SKM-1 (cell line): Measurements from ENCODE around the gene AOC1.
"Not testable (repeated sequence)": the region's sequence is repeated elsewhere in the genome, so short reads cannot be mapped to it uniquely, and the experiment has no call there.

ENCODE experiments used
- DNase-seq: peaks from one replicate; lab custom pipeline; 2025; ENCODE audit not compliant: unreplicated experiment; lab: John Stamatoyannopoulos, UW

Gene AOC1

GRCh38 chr7:150891740-150892139 lies 39.4 kb downstream of the AOC1 start:
- DNase-seq = no peak

GRCh38 chr7:150895809-150896208 lies 43.5 kb downstream of the AOC1 start:
- no peak for DNase-seq

- no peak for DNase-seq
These were observed 44.4 kb downstream of the AOC1 start for GRCh38 chr7:150896562-150897209.

- no peak for DNase-seq
These were observed 45.5 kb downstream of the AOC1 start for GRCh38 chr7:150897502-150898474.

- DNase-seq = no peak
These were observed 46.2 kb downstream of the AOC1 start for GRCh38 chr7:150898475-150899011.

GRCh38 chr7:150900675-150901074 lies 48.4 kb downstream of the AOC1 start:
- DNase-seq = no peak

GRCh38 chr7:150901160-150902035 lies 49.1 kb downstream of the AOC1 start:
- no peak for DNase-seq

GRCh38 chr7:150902078-150903033 lies 50.0 kb downstream of the AOC1 start:
- DNase-seq = no peak

- DNase-seq = no peak
These were observed 51.3 kb downstream of the AOC1 start for GRCh38 chr7:150903606-150904005.

GRCh38 chr7:150904011-150904909 lies 51.9 kb downstream of the AOC1 start:
- DNase-seq = no peak

- no peak for DNase-seq
These were observed 55.9 kb downstream of the AOC1 start for GRCh38 chr7:150908173-150908572.

- DNase-seq = no peak
These were observed 57.1 kb downstream of the AOC1 start for GRCh38 chr7:150909200-150909995.

GRCh38 chr7:150910305-150910995 lies 58.1 kb downstream of the AOC1 start:
- DNase-seq = not testable (repeated sequence)

- DNase-seq = no peak
These were observed 58.7 kb downstream of the AOC1 start for GRCh38 chr7:150910996-150911422.
